Activated CD4-positive, CD25-positive, alpha-beta regulatory T cell treated with anti-CD3 and anti-CD28 coated beads, Interleukin-2, amount 50 U/mL, for 16 hours (primary cell): ENCODE results near the gene PTPRE.

ENCODE experiments used
- DNase-seq: peaks from one replicate; pipeline ENCODE4 v3.0.0-alpha.2; 2020; ENCODE audit warnings: low read depth, low spot score

PTPRE gene

DNA sequence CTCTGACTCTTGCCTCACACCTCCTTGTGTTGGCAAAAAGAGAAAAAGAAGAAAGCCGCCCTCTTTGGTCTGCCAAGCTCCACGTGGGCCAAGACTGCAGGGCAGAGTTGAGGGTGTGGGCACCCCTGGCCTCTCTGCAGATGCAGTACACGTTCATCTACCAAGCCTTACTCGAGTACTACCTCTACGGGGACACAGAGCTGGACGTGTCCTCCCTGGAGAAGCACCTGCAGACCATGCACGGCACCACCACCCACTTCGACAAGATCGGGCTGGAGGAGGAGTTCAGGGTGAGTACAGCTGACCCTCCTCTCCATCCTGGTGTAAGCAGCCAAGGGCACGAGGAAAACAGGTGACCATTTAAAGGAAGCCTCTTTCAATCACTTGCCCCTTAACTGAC, 163.3 kb downstream of the PTPRE start:
- DNase-seq, result no peak

- DNase-seq, result no peak
These were observed 164.0 kb downstream of the PTPRE start for GRCh38 chr10:128070721-128071416.

DNA sequence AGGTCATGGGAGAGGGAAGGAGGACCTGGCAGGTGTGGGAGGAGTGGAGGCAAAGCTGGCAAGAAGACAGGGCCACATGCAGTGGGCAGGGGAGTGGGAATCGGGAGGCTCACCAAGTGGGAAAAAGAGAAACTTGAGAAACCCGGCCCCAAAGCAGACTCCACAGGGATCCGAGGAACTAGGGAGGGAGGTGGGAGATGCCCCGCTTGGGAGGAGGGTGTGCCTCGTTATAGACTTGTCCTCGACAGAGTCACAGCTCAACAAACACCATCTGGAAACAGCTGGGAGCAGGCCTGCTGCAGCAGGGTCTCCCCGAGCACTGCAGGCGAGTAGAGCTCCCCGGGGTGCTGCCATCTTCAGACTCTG, 164.5 kb downstream of the PTPRE start:
- DNase-seq, result no peak

DNA sequence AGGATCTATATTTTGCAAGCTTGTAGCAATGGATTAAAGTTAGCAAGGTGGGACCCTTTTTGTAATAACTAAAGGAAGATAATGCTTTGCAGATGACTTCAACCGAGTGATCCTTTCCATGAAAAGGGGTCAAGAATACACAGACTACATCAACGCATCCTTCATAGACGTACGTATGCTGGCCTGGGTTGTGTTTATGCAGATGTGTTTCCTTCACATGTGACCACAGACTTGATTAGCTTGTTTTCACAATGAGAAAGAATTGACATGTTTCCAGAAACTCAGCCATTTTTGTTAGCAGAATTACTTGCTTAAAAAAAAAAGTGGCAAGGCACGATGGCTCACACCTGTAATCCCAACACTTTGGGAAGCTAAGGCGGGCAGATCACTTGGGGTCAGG, 165.1 kb downstream of the PTPRE start:
- DNase-seq, result no peak

DNA sequence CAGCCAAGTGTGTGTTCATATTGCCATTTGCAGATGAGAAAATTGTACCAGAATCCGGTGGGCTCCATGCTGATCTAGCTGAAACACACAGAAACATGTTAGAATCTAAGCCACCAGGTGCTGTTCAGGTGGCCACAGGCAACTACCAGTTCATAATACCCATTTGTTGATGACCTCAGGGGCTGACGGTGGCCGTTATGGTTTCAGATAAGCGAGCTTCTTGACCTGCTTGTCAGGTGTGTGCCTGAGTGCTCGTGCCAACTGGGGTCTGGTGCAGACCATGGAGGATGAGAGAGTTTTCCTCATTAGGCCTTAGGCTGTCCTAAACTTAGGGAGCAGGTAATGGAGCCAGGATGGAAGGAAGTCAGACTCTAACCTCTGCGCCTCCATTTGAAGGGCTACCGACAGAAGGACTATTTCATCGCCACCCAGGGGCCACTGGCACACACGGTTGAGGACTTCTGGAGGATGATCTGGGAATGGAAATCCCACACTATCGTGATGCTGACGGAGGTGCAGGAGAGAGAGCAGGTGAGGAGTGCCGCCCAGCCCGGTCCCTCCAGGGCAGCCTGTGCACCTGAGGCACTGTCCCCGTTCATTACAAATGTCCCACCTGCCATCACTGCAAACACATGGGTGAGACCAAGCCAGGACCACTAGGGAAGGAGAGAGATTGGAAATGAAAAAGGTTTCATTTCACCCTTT, 166.2 kb downstream of the PTPRE start:
- no peak for DNase-seq

GRCh38 chr10:128073890-128074289, 167.0 kb downstream of the PTPRE start:
- no peak for DNase-seq

DNA sequence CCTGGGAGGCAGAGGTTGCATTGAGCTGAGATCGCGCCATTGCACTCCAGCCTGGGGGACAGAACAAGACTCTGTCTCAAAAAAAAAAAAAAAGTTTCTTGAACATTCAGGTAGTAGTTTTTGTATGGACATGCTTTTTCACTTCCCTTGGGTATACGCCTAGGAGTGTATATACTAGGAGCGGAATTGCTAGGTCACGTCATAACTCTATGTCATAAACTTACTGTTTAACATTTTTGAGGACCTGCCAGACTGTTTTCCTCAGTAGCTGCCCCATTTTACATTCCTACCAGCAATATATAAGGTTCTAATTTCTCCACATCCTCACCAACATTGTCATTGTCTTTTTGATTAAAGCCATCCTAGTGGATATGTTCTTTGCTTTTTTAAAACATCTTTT, 167.7 kb downstream of the PTPRE start:
- no peak for DNase-seq

- DNase-seq, result no peak
These were observed 170.4 kb downstream of the PTPRE start for GRCh38 chr10:128077155-128077875.

DNA sequence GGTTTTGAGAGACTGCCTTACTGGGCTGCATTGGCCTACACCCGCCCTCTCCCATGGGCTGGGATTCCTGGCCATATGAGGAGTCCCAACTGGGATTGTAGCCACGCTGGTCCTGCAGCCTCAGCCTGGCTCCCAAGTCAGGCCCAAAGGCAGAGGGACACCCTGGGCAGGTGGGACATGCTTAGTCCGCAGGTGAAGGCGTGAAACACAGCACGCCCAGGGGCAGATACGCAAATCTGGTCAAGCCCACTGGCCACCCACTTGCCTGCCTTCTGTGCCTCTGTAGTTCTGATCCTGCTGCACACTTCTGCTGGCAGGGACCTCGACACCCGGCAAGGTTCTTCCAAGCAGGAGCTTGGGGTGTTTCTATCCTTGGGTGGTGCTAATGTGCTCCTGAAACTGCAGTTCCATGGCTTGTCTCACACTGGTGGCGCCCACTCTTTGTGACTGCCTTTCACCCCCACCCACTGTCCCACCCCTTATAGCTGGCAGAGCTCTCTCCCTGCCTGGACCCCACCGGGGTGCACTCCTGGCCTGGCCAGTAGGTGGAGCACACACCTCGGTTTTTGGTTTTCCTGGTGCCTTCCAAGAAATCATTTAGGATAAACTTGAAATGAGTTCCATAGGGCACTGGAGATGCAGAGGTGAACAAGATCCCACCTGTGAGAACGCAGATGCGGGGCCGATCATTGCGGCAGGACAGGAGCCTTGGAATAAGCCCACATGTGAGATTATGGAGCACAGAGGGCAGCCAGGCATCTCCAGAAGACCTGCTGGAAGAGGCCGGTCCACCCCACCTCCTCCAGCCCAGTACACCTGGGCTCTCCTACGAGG, 171.4 kb downstream of the PTPRE start:
- no peak for DNase-seq

- DNase-seq, result no peak
These were observed 173.3 kb downstream of the PTPRE start for GRCh38 chr10:128080231-128080630.

- no peak for DNase-seq
These were observed 173.7 kb downstream of the PTPRE start for GRCh38 chr10:128080641-128081040.

- DNase-seq, result no peak
These were observed 174.3 kb downstream of the PTPRE start for GRCh38 chr10:128081222-128081621.

- no peak for DNase-seq
These were observed 174.8 kb downstream of the PTPRE start for GRCh38 chr10:128081720-128082119.

DNA sequence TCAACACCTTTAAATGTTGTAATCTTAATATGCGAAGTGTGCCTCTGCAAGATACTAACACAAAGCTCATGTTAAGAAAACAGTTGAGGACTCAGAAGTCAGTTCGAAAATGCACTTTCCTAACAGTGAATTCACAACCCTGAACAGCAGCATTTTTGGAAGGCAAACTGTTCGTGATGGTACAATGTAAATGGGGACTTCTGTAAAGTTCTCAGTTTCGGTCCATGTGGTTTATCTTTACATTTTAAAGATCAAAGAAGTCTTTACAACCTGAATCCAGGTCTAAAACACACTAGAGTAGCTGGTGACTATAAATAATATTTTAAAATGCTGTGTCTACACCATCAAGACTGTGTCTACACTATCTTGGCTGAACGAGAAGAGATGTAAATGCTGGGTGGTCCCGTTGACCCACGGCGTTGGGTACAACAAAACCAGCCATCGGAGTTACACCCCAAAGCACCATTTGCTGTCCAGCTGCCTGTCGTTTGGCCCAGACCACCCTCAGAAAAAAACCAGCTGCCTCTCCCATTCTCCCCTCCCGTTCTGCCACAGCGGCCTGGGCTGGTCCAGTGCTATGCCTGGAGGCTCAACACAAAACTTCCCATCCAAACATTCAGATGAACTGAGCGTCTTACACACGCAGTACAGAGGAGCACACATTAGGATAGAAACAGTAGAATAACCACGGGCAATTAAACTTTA, 176.4 kb downstream of the PTPRE start:
- DNase-seq, result no peak

GRCh38 chr10:128084364-128084763, 177.5 kb downstream of the PTPRE start:
- DNase-seq, result no peak

DNA sequence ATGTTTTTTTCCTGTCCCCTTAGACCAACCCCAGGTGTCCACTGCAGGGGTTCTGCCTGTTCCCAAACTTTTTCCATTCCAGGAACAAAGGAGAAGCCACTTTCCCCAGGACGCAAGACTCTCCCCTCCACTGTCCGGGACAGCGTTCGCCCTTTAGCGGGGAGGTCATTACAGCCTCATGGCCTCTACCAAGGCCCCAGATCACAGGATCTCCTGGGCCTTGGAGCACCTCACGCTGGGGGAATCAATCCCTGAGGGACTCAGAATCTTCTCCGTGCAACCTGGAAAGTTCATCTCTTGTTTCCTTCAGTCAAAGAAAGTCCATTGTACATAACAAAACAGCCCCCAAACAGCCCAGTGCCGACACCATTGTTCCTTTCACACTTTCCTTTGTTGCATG, 178.1 kb downstream of the PTPRE start:
- no peak for DNase-seq

- no peak for DNase-seq
These were observed 179.3 kb downstream of the PTPRE start for GRCh38 chr10:128086003-128086863.

DNA sequence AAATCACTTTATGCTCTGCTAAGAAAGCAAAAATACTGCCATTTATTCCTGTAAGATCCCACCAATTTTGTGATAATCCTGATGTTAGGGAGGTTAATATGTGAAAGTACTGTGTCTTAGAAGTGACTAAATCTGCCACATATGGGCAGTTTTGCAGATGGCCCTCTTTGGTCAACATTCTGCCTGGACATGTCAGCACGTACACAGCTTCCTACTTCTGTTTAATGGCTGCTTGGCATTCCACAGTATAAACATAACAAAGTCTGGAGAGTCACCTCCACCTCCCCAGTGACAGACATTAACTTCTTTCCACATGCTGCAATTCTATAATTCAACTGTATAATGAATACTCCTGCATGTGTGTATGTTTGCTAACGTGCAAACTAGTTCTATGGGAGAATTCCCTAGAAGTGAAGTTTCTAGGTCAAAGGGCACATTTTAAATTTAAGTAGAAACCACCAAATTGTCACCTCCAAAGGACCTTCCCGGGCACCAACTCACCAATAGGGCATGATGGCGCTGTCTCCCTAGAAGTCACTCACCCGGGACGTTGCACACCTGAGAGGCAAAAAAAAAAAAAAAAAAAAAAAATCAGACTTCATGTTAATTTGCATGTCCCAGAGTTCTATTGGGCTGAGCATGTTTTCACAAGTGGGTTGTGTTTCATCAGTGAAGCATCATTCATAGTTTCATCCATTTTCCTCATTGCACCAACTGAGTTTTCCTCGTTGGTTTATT, 180.4 kb downstream of the PTPRE start:
- DNase-seq, result no peak

GRCh38 chr10:128087884-128088709, 181.2 kb downstream of the PTPRE start:
- no peak for DNase-seq
